Dedifferentiated amniotic fluid mesenchymal stem cell (primary cell): Measurements from ENCODE around the gene SP8.

ENCODE experiments used
- DNase-seq: peaks from one replicate; pipeline ENCODE4 v3.0.0-alpha.2; 2016; ENCODE audit errors: extremely low spot score

SP8 gene

DNA sequence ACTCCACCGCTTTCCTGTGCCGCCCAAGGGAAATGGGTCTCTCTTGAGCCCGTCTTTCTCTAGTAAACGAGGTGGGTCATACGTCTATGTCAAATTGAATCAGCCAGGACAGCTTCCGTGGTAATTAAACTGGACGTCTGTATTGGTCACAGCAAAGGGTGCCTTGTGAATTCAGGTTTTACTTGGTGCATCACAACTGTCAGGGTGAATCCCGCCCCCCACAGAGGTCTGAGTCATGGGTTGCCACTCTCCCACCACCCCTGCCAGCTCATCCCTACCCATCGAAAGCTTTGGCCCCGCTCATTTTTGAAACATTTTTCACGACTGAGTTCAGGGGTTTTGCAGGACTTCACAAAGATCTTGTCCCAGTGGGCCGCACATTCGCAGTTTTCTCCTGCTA, 8.0 kb upstream of the SP8 start:
- no peak for DNase-seq

- DNase-seq = no peak
Observed at GRCh38 chr7:20793694-20794394, 7.2 kb upstream of the SP8 start.

- DNase-seq = no peak
Observed at GRCh38 chr7:20793248-20793647, 6.6 kb upstream of the SP8 start.

- no peak for DNase-seq
Observed at GRCh38 chr7:20791538-20792434, 5.1 kb upstream of the SP8 start.

DNA sequence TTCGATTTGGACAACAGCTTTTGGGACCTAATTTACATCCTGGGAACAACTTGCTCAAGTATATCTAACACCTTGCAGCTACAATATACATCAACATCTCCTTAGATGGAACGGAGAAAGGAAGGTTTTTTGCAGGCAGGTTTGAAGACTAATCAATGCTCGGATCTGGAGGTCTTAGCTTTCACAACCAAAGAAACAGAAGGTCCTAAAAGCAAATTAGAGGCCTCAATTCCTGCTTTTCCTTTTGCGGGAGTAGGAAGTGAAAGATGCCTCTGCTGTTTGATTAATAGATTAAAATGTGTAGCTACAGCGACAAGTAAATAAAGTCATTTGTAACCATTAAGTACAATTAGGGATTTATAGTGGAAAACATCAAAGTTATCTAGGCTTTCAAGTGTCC, 3.7 kb upstream of the SP8 start:
- DNase-seq = no peak

DNA sequence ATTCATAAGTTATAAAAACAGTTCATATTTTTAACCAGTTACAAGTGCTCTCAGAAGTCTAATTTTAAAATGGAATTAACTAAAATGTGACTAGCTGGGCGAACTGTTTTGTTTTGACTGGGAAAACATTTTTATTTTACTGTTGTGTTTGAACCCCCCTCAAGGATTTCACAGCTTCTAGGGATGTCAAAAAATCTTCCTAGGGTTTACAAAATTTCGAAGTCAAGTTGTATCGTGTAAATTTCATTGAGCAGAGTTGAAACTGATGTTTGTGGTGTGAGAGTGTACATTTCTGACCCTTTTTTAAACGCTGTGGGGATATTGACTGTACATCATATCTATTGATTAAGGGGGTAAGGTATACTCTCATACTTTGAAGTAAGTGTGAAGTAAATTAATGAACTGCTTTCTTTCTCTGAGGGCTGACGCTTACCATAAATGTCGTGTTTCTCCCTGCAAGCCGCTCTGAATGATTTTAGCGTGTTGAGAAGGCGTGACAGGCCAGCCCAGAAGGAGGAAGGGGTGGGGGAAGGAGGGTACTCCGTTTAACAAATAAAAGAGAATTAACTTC, 1.8 kb upstream of the SP8 start:
- no peak for DNase-seq

DNA sequence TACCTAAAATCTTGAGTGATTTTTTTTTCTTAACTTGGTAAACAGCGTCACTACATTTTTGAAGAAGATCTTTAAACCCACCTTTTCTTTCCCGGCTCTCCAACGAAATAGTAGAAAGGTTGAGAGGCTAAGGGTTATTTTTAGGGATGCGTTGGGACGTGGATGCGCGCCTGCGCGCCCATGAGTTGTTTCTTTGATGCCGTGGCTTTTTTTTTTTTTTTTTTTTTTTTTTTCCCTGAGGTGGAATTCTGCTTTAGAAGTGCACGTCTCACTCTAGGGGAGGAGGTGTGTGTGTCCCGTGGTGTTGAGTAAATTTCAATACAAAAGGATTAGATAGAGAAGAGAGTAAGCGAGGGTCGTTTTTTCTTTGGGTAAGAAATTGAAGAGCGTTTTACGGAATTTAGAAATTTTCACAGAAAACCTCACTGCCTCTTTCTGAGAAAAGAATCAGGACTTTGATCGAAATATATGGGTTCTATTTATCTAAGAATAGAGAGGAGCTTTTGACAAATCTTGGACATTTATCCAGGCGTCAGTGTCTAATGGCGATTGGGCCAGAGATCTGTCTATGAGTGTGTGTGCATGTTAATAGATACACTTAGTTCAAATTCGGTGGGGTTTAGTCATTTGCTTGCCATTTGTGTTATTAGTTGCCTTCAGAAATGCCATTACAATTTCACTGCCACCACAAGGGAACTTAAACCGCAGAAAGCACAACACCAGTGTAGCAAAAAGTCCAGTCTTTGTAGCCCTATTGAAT, 1.2 kb upstream of the SP8 start:
- DNase-seq = no peak

DNA sequence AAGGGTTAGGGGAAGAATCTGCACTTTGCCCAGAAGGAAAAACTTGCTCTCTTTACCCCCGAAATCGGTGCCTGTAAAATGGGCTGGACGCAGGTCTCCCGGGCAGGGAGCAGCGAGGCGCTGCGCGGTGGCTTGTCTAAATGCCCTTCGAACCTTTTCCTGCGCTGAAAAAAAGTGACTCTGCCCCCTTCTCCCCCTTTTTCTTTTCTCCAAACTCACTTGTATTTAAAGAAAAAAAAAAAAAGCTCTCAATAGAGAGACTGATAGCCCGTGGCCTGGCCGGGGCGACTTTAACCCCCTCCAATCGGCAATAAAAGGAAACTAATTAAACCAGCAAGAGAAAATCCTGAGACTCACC, 286 bp downstream of the SP8 start:
- no peak for DNase-seq

- no peak for DNase-seq
Observed at GRCh38 chr7:20786049-20786412, 655 bp downstream of the SP8 start.

DNA sequence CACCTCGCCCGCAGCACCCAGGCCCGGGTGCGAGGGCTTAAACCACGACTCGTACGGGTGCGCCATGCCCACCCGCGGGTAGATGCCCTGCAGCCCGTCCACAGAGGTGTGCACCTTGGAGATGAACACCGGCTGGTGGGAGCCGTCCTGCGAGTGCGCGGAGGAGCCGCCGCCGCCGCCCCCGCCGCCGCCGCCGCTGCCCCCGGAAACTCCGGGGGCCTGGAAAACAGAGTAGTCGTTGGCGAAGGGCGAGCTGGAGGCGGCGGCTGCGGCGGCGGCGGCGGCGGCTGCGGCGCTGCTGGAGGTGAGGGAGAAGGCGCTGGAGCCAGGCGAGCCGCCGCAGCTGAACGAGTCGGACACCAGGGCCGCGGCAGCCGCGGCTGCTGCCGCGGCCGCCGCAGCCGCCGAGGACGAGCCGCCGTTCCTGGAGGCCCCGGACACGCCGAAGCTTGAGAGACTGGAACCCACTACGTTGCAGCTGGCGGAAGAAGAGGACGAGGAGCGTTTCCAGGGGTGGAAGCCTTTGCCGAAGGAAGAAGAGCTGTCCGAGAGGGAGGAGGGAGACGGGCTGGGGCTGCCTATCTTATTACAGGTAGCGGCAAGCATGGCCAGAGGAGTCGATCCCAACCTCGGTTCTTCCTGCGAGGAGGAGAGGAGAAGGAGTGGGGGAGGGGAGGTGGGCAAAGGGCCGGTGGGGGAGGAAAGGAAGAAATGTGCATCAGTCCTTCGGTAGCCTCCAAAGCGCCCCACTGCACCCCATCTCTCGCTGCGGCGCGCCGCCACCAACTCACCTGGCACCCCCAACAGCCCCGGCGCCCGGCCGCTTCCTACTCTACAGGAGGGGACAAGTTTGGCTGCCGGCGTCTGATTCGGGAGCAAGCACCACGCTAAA, 1.3 kb downstream of the SP8 start:
- DNase-seq = no peak

GRCh38 chr7:20784388-20785156, 2.1 kb downstream of the SP8 start:
- DNase-seq = no peak

GRCh38 chr7:20783700-20784387, 2.8 kb downstream of the SP8 start:
- no peak for DNase-seq

DNA sequence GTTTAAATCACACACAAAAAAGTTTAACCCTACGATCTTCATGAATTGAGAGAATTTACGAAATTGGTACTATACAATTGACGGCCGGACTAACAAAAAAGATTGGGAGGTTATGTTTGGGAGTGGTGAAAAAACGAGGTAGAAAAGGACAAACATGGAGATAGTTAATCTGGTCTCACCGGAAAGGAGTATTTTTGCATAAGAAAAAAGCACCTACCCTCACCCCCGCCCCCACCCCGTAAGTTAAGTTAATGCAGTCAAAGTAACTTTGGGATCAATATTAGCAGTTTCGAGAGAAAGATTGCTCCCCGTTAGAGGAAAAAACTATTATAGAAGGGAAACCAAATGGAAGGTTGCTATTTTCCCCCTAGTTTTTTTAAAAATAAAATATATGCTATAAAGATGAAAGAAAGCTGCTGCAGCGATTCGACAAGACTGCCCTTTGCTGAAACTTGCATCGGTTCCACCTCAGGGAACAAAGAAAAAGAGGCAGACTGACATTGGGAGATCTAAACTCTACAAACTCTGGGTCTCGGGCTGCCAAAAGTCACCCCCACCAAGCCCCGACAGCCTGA, 3.5 kb downstream of the SP8 start:
- DNase-seq = no peak

GRCh38 chr7:20779041-20779440, 7.6 kb downstream of the SP8 start:
- DNase-seq = no peak

DNA sequence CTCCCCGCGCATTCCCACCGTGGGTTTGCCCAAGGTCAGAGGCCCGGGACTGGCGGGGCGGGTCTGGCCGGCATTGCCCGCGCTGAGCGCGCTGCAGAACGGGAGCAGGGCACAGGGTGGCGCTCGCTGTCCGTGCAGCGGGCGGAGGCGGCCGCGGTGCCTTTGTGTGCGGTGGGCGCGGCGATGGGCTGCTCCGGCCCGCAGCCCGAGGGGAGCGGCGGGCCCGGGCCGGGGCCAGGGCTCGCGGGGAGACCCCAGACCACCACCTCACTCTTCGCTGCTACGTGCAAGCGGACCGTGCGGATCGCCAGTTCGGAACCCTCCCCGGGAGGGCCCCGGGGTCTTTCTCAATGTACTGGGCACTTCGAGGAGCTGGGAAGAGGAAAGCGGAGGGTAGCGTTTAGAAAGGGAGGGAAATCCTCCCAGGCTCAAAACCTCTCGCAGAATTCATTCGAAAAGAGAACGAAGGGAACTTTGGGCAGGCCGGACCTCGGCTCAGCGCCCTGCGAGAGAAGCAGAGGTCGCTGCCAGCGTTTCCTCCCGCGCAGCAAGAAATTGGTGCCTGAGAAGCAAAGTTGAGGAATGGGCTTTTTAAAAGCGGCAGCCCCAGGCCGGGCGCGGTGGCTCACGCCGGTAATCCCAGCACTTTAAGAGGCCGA, 8.5 kb downstream of the SP8 start:
- no peak for DNase-seq

GRCh38 chr7:20777377-20778062, 9.2 kb downstream of the SP8 start:
- DNase-seq = no peak

DNA sequence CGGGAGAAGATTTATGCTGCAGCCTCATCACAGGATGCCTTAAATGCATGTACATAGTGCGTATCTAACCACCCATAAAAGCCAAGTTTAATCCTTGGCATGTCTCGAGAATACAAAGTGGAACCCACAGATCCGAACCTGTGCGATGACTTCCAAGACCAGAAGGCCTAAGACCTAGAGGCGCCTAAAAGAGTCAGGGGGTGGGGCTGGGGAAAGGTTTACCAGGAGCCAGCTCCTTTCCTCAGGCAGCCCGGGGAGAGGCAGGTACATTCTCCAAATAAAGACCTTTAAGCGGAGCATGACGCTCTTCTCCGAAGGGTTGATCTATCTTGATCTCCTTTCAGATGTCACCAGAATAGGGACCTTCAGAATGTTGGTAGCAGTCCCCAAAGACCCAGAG, 9.7 kb downstream of the SP8 start:
- DNase-seq = no peak

- DNase-seq = no peak
Observed at GRCh38 chr7:20776214-20776911, 10.3 kb downstream of the SP8 start.
